NAMALWA (cell line): Measurements from ENCODE around the gene SLC35A2.

Source experiments
- DNase-seq: peaks from one replicate; pipeline ENCODE4 v3.0.0-alpha.2; 2015; ENCODE audit warnings: low spot score

The SLC35A2 gene

GRCh38 chrX:48927736-48928382 lies 16.4 kb upstream of the SLC35A2 start:
- DNase-seq = no peak

- no peak for DNase-seq
These were observed 15.7 kb upstream of the SLC35A2 start for GRCh38 chrX:48927123-48927522.

- no peak for DNase-seq
These were observed 12.8 kb upstream of the SLC35A2 start for GRCh38 chrX:48924270-48924669.

- DNase-seq = no peak
These were observed 12.3 kb upstream of the SLC35A2 start for GRCh38 chrX:48923771-48924170.

GRCh38 chrX:48920718-48921104 lies 9.3 kb upstream of the SLC35A2 start:
- no peak for DNase-seq

GRCh38 chrX:48919947-48920717 lies 8.7 kb upstream of the SLC35A2 start:
- DNase-seq = no peak

GRCh38 chrX:48919360-48919841 lies 8.0 kb upstream of the SLC35A2 start:
- DNase-seq = no peak

GRCh38 chrX:48918643-48919340 lies 7.3 kb upstream of the SLC35A2 start, which contains the start of gene PIM2:
PIM2 (minus strand) TSS chrX:48919024; CDS start chrX:48918834, 190 bp downstream.
- DNase-seq = peak; percentile 96

- DNase-seq = no peak
These were observed 6.8 kb upstream of the SLC35A2 start for GRCh38 chrX:48918301-48918642.

GRCh38 chrX:48917139-48918001 lies 5.9 kb upstream of the SLC35A2 start:
- peak; percentile 93 for DNase-seq

- no peak for DNase-seq
These were observed 3.4 kb upstream of the SLC35A2 start for GRCh38 chrX:48914593-48915493.

GRCh38 chrX:48913605-48914366 lies 2.3 kb upstream of the SLC35A2 start:
- no peak for DNase-seq

GRCh38 chrX:48910926-48911411 lies 477 bp downstream of the SLC35A2 start:
- DNase-seq = peak; percentile 48

- DNase-seq = no peak
These were observed 1.6 kb downstream of the SLC35A2 start for GRCh38 chrX:48909703-48910294.

- DNase-seq = no peak
These were observed 2.8 kb downstream of the SLC35A2 start for GRCh38 chrX:48908600-48908999.

- no peak for DNase-seq
These were observed 6.2 kb downstream of the SLC35A2 start for GRCh38 chrX:48905090-48905790.

GRCh38 chrX:48904626-48905025 lies 6.8 kb downstream of the SLC35A2 start:
- DNase-seq = no peak

- no peak for DNase-seq
These were observed 7.3 kb downstream of the SLC35A2 start for GRCh38 chrX:48904180-48904579.

GRCh38 chrX:48903290-48903689 lies 8.2 kb downstream of the SLC35A2 start:
- DNase-seq = no peak
